Kidney (tissue), 14 donors: ENCODE results near the gene ZFYVE1. TPM values are rescaled to one million over a fixed set of nuclear protein-coding genes. Genes with fewer than 3 reads are reported as not detected.

Experiments used
- DNase-seq, 5 donors: peaks; one replicate each; pipeline ENCODE4 v3.0.0-alpha.2; 2013 to 2020
- FAIRE-seq: peaks from 2 replicates; lab custom pipeline; 2012; peaks lifted over from hg19 to GRCh38; lab: Jason Lieb, UNC
- H3K27ac ChIP-seq, 2 donors: one replicate each; pipeline ENCODE4 v1.7.0; 2013; ENCODE audit warnings: low read depth in 2 of 2, low read length in 2 of 2, inconsistent platforms in 1 of 2
- H3K27me3 ChIP-seq: one replicate; pipeline ENCODE4 v1.7.1; 2013; ENCODE audit warnings: low read length, inconsistent platforms; ENCODE audit not compliant: control insufficient read depth, insufficient read depth
- H3K36me3 ChIP-seq, 3 donors: one replicate each; pipeline versions ENCODE4 v1.7.0 to v1.7.1; 2013; ENCODE audit warnings: low read length in 3 of 3, control low read depth in 1 of 3, inconsistent platforms in 1 of 3; ENCODE audit not compliant: insufficient read depth in 3 of 3, control insufficient read depth in 2 of 3
- H3K4me1 ChIP-seq, 3 donors: one replicate each; pipeline versions ENCODE4 v1.7.0 to v1.7.1; 2013; ENCODE audit warnings: low read length in 3 of 3, inconsistent platforms in 1 of 3, low read depth in 1 of 3; ENCODE audit not compliant: control insufficient read depth in 2 of 3, insufficient read depth in 2 of 3
- H3K4me3 ChIP-seq, 3 donors: one replicate each; pipeline versions ENCODE4 v1.7.0 to v1.8.1; 2013; ENCODE audit warnings: low read length in 3 of 3, control low read depth in 1 of 3, inconsistent platforms in 1 of 3
- H3K9ac ChIP-seq, 3 donors: one replicate each; pipeline versions ENCODE4 v1.7.0 to v1.7.1; 2013; ENCODE audit warnings: low read length in 3 of 3, control low read depth in 1 of 3, inconsistent platforms in 1 of 3
- H3K9me3 ChIP-seq, 3 donors: one replicate each; pipeline versions ENCODE4 v1.7.0 to v1.7.1; 2013; ENCODE audit warnings: low read length in 3 of 3, control low read depth in 1 of 3, inconsistent platforms in 1 of 3; ENCODE audit not compliant: control insufficient read depth in 2 of 3, insufficient read depth in 1 of 3
- intact Hi-C: fragments of 100-400 bp; cut with DNase I; formaldehyde crosslinking; loops from one replicate; pipeline ENCODE4 v1.11.1; 2022
- polyA plus RNA-seq: library from polyadenylated mRNA; stranded (reverse); fragments of 350-450 nt; fragmentation: Illumina TruSeq; extraction: RNeasy Lipid Tissue Mini Kit (QIAGEN cat#74804); gene quantifications from one replicate; pipeline ENCODE4 v1.2.3, GENCODE V29; 2014; ENCODE audit warnings: low read depth, low replicate concordance; ENCODE audit not compliant: insufficient read depth
- total RNA-seq: library from RNA; stranded (reverse); fragmentation: NEBNext Ultra II Directional; extraction: Animal tissue kit (Norgen Biotek cat#: 25700); gene quantifications from one replicate; pipeline ENCODE4 v1.2.1, GENCODE V29; 2021
- TF ChIP-seq, protein P1 (sequence below): IDR thresholded peaks from 3 replicates; pipeline ENCODE4 v1.5.1; 2012; ENCODE audit warnings: mild to moderate bottlenecking, moderate library complexity, borderline replicate concordance; ENCODE audit not compliant: insufficient read depth; ENCODE audit errors: extremely low read depth
- donor health status: control.
- donor health status: control.
- donor health status: control.
- donor health status: control.
- donor health status: control.
- donor health status: DM: yes; HTN: yes; CAD: no.
- donor health status: Normal renal cell carcinoma (clear cell type).

ZFYVE1 gene
- total and polyA plus RNA-seq, 2 donors from 2014 or later: 10.7 to 18.8 TPM

DNA sequence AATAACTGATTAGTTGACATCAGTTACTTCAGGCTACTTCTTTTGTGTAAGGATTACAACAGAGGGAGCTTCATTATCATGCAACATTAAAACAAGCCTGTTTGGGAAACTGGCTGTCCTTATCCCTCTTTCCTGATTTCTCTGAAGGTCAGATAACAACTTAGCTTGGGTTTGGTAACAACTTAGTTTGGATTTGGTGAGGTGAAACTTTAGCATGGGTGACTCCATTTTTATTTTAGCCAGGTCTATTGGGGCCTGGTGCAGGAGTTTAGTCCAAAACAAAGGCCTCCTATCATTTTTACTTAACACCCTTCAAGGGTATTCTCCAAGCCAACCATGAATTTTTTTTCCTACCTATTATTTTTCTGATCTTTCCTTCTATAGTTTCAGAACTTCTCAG is 1.1 kb upstream of the ZFYVE1 start:
- peak overlapping the region in 1 of 3 donors; percentile 73 for H3K4me3 ChIP-seq
- no peaks in the 10 kb centered on the region for H3K27me3 ChIP-seq
- DNase-seq (no peak), FAIRE-seq (no peak)
- TF ChIP-seq, protein P1, sequence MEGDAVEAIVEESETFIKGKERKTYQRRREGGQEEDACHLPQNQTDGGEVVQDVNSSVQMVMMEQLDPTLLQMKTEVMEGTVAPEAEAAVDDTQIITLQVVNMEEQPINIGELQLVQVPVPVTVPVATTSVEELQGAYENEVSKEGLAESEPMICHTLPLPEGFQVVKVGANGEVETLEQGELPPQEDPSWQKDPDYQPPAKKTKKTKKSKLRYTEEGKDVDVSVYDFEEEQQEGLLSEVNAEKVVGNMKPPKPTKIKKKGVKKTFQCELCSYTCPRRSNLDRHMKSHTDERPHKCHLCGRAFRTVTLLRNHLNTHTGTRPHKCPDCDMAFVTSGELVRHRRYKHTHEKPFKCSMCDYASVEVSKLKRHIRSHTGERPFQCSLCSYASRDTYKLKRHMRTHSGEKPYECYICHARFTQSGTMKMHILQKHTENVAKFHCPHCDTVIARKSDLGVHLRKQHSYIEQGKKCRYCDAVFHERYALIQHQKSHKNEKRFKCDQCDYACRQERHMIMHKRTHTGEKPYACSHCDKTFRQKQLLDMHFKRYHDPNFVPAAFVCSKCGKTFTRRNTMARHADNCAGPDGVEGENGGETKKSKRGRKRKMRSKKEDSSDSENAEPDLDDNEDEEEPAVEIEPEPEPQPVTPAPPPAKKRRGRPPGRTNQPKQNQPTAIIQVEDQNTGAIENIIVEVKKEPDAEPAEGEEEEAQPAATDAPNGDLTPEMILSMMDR: no peak
- H3K4me1 ChIP-seq: peaks cover 0 to 9% (median 0%) of the 10 kb centered on the region in 3 donors
- no peaks in the 10 kb centered on the region for H3K9me3 ChIP-seq
- H3K36me3 ChIP-seq: peaks cover 2 to 10% (median 4%) of the 10 kb centered on the region in 3 donors
- no peak overlapping the region for H3K9ac ChIP-seq
- intact Hi-C loops: no loop called here
- H3K27ac ChIP-seq: no peak overlapping the region

DNA sequence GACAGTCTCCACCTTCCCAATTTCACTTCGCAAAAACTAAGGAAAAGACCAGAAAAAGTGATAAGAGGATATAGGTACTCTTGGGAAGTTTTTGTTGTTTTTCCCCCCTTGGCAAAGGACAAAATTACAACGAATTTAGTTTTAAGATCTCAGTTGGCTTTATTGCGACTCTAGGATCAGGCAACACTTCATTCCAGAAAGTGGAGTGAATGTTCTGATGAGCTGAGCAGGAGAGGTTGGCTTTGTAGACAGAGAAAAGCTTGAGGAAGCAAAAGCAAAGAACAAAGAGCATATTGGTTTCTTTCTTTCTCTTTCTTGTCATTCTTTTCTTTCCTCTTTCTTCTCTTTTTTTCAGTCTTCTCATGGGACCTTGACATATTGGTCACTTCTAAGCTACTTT is 640 bp upstream of the ZFYVE1 start:
- H3K9ac ChIP-seq: peak overlapping the region in 1 of 3 donors; percentile 27
- H3K27me3 ChIP-seq: no peaks in the 10 kb centered on the region
- DNase-seq: no peak
- TF ChIP-seq, protein P1: no peak
- intact Hi-C loops: no loop called here
- no peak overlapping the region for H3K27ac ChIP-seq
- H3K36me3 ChIP-seq: peaks cover 2 to 10% (median 4%) of the 10 kb centered on the region in 3 donors
- H3K4me3 ChIP-seq: peak overlapping the region; percentile 49 to 75 (median 73)
- H3K4me1 ChIP-seq: peaks cover 0 to 9% (median 2%) of the 10 kb centered on the region in 3 donors
- no peaks in the 10 kb centered on the region for H3K9me3 ChIP-seq
- no peak for FAIRE-seq

DNA sequence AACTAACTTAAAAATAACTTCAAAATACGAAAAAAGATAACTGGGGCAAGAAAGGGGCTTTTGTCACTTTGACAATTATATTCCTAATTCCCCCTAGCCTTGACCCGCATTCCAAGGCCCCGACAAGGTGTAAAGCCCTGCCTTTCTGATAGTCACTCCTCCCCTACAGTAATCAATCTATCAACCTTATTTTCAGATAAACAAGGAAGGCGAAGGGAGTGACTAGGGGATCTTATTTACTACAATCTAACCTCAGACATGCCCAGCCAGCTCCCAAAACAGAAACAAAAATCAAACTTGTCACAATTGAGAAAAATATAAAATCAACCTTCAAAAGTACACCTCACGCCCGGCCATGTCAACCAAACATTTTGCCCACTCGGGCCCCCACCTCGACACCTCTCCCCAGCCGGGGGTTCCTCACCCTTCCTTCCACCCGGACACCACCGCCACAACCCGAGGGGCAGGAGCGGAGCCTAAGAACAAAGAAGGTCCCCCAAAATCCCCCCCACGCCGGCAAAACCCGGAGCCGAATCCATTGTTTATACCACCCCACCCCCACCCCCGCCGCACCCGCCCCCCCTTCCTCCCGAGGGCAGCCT is 562 bp downstream of the ZFYVE1 start:
- no peaks in the 10 kb centered on the region for H3K27me3 ChIP-seq
- peaks cover 4 to 10% (median 5%) of the 10 kb centered on the region in 3 donors for H3K36me3 ChIP-seq
- intact Hi-C loops: no loop called here
- FAIRE-seq (no peak), DNase-seq (peak in 1 of 5 donors; percentile 10)
- peaks cover 0 to 13% (median 3%) of the 10 kb centered on the region in 3 donors for H3K4me1 ChIP-seq
- no peaks in the 10 kb centered on the region for H3K9me3 ChIP-seq
- H3K9ac ChIP-seq: peak overlapping the region; percentile 0 to 78 (median 33)
- TF ChIP-seq, protein P1: no peak
- peak overlapping the region; percentile 56 to 73 (median 73) for H3K4me3 ChIP-seq
- H3K27ac ChIP-seq: no peak overlapping the region

DNA sequence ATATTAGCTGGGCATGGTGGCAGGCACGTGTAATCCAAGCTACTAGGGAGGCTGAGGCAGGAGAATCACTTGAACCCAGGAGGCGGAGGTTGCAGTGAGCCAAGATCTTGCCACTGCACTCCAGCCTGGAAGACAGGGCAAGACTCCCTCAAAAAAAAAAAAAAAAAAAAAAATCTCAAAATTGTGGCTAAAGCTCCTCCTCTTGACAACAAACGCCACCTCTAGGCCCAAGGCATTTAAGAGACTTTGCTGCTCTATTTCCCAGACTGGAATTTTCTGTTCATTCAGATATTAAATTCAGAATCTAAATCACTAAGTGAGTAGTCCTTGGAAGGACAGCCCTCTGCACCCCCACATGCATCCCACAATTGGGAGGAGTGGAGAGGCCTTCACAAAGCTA is 1.4 kb downstream of the ZFYVE1 start:
- DNase-seq (peak in 2 of 5 donors; percentile 13 to 20), FAIRE-seq (no peak)
- intact Hi-C loops: no loop called here
- Histone ChIP-seq H3K4me1 (peaks cover 0 to 13% (median 3%) of the 10 kb centered on the region in 3 donors), H3K27ac (no peak overlapping the region), H3K4me3 (peak overlapping the region in 2 of 3 donors; percentile 73), H3K27me3 (no peaks in the 10 kb centered on the region), H3K9me3 (no peaks in the 10 kb centered on the region), H3K9ac (no peak overlapping the region), H3K36me3 (peaks cover 4 to 10% (median 5%) of the 10 kb centered on the region in 3 donors)
- TF ChIP-seq, protein P1: no peak
